Measurements from ENCODE around the gene ZBED5.
A peak's percentile ranks its signal among the peaks of the same experiment; 100 is the strongest.

ZBED5 gene

GRCh38 chr11:10818594-10818993 is 39.3 kb downstream of the ZBED5 start:
- TF ChIP-seq CTCF (IDR thresholded peaks at IDR 0.05; ENCODE audit: insufficient read depth, low read depth, low read length, missing control alignments): no peak
- DNase-seq (ENCODE audit: low read depth): peak; percentile 56
- H3K4me3 ChIP-seq (ENCODE audit: low read length): no peak overlapping the region

GRCh38 chr11:10813945-10814344 is 43.9 kb downstream of the ZBED5 start:
- DNase-seq (ENCODE audit: low read depth): no peak
- no peak overlapping the region for H3K4me3 ChIP-seq (ENCODE audit: low read length)
- no peak for TF ChIP-seq CTCF (IDR thresholded peaks at IDR 0.05; ENCODE audit: insufficient read depth, low read depth, low read length, missing control alignments)

- no peak for TF ChIP-seq CTCF (IDR thresholded peaks at IDR 0.05; ENCODE audit: insufficient read depth, low read depth, low read length, missing control alignments)
- H3K4me3 ChIP-seq (ENCODE audit: low read length): peak overlapping the region; percentile 97
- DNase-seq (ENCODE audit: low read depth): peak; percentile 56
Measured at GRCh38 chr11:10809373-10810160, 48.3 kb downstream of the ZBED5 start.

- TF ChIP-seq CTCF (IDR thresholded peaks at IDR 0.05; ENCODE audit: insufficient read depth, low read depth, low read length, missing control alignments): no peak
- peak; percentile 99 for DNase-seq (ENCODE audit: low read depth)
- H3K4me3 ChIP-seq (ENCODE audit: low read length): peak within 1 kb of the TSS; percentile 97
Measured at GRCh38 chr11:10808553-10809372, 49.1 kb downstream of the ZBED5 start, which contains the start of gene EIF4G2. Gene EIF4G2 (minus strand): TSS chr11:10808926.

GRCh38 chr11:10808235-10808552 is 49.7 kb downstream of the ZBED5 start:
- no peak for DNase-seq (ENCODE audit: low read depth)
- peak overlapping the region; percentile 97 for H3K4me3 ChIP-seq (ENCODE audit: low read length)
- no peak for TF ChIP-seq CTCF (IDR thresholded peaks at IDR 0.05; ENCODE audit: insufficient read depth, low read depth, low read length, missing control alignments)

GRCh38 chr11:10807493-10808234 is 50.2 kb downstream of the ZBED5 start:
- peak overlapping the region; percentile 97 for H3K4me3 ChIP-seq (ENCODE audit: low read length)
- no peak for TF ChIP-seq CTCF (IDR thresholded peaks at IDR 0.05; ENCODE audit: insufficient read depth, low read depth, low read length, missing control alignments)
- DNase-seq (ENCODE audit: low read depth): peak; percentile 50

Data from epithelial cell of esophagus (primary cell).